Astrocyte of the spinal cord (primary cell): ENCODE results near the gene MARCHF9.

Experiments
- DNase-seq: peaks from one replicate; pipeline ENCODE4 v3.0.0; 2011; ENCODE audit warnings: low read depth, low spot score
- H3K4me3 ChIP-seq: 2 replicates; pipeline ENCODE4 v1.5.1; 2011; ENCODE audit warnings: low read depth, mild to moderate bottlenecking, low read length, moderate library complexity
- in situ Hi-C: cut with HindIII; loops from 2 replicates; pipeline ENCODE4 v1.10.0; 2017; ENCODE audit warnings: low sequenced_read_pairs
- TF ChIP-seq, protein P1 (sequence below): IDR thresholded peaks from 2 replicates; pipeline ENCODE4 v1.5.1; 2012; ENCODE audit warnings: low read depth, mild to moderate bottlenecking, low read length, inconsistent platforms

MARCHF9 gene

DNA sequence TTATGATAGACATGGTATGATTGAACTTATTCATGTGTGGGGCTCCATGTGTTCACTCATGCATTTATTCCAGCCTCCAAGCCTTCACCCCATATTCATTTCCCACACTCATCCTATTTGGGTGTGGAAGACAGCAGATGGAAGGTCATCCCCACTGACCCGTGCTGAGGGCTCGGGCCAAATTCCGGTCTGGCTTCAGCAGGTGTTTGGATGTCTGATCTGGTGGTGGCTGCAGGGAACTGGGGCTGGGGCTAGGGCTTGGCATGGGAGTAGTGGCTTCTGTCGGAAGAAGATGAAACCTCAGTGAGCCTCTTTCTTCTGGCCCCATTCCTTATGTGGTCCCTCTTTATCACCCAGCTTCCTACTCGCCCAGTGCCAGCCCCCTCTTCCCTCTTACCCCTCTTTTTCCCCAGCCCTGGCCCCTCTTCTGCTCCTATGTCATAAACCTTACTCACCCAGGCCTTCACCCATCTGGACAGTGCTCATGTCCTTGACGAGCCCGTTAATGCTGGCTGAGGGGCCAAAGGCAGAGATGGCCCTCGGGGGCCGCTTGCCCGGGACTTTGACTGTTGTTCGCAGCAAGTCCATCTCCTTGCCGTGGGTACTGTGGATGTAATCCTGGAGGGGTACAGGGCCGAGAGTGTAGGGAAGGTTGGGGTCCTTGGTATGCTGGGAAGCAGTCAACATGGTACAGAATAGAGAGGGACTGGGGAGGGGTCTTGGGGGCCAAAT, 24.4 kb upstream of the MARCHF9 start:
- in situ Hi-C loops, result no loop called here
- TF ChIP-seq, protein P1, sequence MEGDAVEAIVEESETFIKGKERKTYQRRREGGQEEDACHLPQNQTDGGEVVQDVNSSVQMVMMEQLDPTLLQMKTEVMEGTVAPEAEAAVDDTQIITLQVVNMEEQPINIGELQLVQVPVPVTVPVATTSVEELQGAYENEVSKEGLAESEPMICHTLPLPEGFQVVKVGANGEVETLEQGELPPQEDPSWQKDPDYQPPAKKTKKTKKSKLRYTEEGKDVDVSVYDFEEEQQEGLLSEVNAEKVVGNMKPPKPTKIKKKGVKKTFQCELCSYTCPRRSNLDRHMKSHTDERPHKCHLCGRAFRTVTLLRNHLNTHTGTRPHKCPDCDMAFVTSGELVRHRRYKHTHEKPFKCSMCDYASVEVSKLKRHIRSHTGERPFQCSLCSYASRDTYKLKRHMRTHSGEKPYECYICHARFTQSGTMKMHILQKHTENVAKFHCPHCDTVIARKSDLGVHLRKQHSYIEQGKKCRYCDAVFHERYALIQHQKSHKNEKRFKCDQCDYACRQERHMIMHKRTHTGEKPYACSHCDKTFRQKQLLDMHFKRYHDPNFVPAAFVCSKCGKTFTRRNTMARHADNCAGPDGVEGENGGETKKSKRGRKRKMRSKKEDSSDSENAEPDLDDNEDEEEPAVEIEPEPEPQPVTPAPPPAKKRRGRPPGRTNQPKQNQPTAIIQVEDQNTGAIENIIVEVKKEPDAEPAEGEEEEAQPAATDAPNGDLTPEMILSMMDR, result no peak
- H3K4me3 ChIP-seq, result no peak overlapping the region
- no peak for DNase-seq

DNA sequence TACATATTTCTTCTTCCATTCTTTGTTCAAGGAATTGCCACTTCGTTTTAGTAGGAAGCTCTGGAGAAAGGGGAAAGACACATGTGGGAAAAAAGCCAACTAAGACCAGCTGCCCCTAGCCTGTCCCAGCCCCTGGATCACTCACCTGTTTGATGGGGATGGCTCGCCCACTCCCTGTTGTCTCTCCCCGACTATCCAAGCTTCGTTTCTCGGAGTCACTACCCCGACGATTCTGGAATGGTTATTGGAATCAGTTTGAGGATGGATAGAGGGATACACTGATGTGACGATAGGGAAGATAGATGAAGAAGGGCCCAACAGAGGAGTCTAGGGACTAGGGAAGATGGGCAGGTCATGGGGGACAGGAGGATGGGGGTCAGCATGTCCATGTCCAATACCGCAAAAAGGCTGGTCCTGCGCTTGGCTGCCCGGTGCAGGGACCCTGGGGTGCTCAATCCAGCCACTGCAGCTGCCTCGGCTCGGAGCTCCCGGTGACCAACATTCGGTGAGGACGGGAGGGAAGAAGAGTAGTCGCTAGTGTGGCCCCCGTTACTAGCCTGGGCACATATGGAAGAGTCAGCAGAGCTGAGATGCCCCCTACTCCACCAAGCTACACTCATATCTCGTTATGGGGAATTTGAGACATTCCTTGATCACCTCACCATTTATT, 23.4 kb upstream of the MARCHF9 start:
- in situ Hi-C loops, result no loop called here
- no peak for DNase-seq
- no peak overlapping the region for H3K4me3 ChIP-seq
- TF ChIP-seq, protein P1, result no peak

DNA sequence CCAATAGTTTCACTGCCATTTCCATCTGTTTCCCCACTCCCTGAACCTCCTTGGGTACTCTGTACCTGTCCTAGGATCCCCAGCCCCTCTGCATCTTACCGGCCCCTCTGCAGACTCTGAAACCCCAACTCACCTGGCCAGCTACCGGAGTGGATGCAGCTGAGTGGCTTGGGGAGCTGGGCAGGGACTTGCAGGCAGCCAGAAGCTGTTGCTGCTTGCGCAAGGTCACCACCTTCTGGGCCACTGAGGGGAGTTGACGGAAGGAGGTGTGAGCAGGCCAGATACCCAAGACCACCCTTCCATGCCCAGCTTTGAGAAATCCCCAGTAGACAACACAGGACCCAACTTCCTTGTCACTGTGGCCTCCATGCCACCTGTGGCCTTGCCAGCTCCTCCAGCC, 22.6 kb upstream of the MARCHF9 start:
- TF ChIP-seq, protein P1, result no peak
- no peak overlapping the region for H3K4me3 ChIP-seq
- DNase-seq, result no peak
- in situ Hi-C loops, result no loop called here

DNA sequence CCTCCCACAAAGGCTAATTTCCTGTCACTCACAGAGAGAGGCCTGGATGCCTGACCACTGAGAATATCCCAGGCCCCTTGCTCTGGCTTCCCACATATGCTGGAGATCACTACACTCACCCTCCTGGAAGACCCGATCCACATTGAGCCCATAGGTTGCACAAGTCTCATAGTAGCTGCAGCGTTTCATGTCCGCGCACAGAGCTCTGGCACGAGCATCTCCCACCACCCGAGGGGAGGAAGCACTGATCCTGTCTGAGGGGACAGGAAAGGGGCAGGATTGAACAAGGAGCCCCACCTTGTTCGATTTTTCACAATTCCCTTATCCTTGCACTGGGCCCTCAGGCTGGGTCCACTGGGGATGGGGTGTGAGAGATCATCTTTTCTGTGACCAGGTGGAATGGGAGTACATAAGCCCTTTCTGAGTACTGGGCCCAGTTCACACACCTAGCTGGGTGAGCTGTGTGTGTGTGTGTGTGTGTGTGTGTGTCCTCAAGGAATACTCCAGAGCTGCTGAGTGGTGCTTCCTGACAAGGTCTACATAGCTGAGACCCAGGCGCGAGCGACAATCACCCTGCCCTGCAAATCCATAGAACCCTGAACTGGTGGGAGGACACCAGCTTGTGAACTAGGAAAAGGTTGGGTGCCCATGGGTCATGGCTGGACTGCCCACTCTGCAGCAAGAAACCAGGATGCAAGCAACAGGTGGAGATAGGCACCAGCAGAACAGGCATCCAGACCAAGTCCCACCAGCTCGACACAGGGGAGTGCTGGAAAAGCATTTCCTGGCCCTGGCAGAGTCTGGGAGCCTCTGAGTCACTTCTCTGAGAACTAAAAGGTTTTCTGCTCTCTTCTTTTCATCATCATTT, 21.9 kb upstream of the MARCHF9 start:
- no peak overlapping the region for H3K4me3 ChIP-seq
- TF ChIP-seq, protein P1, result no peak
- in situ Hi-C loops, result no loop called here
- no peak for DNase-seq

DNA sequence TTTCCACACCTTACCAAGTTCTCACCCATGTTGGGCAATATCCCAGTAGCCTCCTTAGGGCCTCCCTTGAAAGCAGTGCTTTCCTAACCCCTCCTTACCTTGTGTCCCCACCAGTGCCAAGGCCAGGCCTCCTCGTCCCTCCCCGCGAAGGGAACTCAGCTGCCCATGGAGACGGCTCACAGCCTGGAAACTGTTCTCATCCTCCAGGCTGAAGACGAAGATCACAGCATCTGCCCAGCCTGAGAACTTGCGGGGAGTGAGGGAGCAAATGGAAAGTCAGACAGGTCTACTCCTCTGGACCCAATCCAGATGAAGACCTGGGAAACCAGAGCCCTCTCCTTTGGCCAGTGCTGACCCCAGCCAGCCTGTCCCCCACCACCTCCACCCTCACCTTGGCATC, 21.0 kb upstream of the MARCHF9 start:
- TF ChIP-seq, protein P1, result no peak
- DNase-seq, result no peak
- H3K4me3 ChIP-seq, result no peak overlapping the region
- in situ Hi-C loops, result no loop called here

DNA sequence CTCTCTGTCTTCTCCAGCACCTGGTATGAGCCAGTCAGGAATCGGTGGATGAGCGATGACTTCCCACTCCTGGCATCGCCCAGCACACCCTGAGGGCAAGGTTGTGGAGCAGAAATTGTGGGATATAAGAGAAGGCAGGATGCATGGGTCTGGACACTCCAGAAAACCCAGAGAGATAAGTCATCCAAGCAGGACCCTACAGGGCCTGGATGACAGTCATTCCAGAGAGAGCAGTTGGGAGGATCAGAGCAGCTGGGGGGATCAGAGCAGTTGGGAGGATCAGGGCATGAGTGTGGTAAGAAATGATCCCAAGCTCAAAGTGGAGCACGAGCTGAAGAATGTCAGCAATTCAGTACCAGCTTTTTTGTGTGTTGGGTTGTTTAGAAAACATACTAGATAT, 20.3 kb upstream of the MARCHF9 start:
- H3K4me3 ChIP-seq, result no peak overlapping the region
- in situ Hi-C loops, result no loop called here
- no peak for DNase-seq
- TF ChIP-seq, protein P1, result no peak
